H1 (cell line): ENCODE data around the gene CDC42SE2. TPM values are rescaled to one million over a fixed set of nuclear protein-coding genes. Genes with fewer than 3 reads are reported as not detected.

Experiments used
- CTCF ChIA-PET: fragments of 300-600 bp; sonication (Branson Sonifier 250); formaldehyde crosslinking; loops from one replicate; lab custom pipeline; 2021; ENCODE audit not compliant: partially characterized antibody; lab: Charles Lee
- POLR2A ChIA-PET: fragments of 300-600 bp; sonication (Branson Sonifier 250); formaldehyde crosslinking; loops from one replicate; lab custom pipeline; 2021; ENCODE audit warnings: inconsistent platforms; ENCODE audit not compliant: partially characterized antibody; lab: Charles Lee
- DNase-seq, 2 experiments: peaks; one replicate each; pipeline versions ENCODE4 v3.0.0 to v3.0.0-alpha.2; 2010 to 2022; ENCODE audit warnings: low spot score in 2 of 2, low read depth in 1 of 2, mixed read lengths in 1 of 2
- FAIRE-seq: peaks from 2 replicates; lab custom pipeline; 2011; peaks lifted over from hg19 to GRCh38; lab: Jason Lieb, UNC
- H2AFZ ChIP-seq: 2 replicates; pipeline ENCODE4 v1.8.1; 2012; ENCODE audit warnings: low read length, inconsistent platforms
- H2AK5ac ChIP-seq: 2 replicates; pipeline ENCODE4 v1.6.1; 2013; ENCODE audit warnings: low read depth, low read length
- H2BK120ac ChIP-seq: replicated peaks from 2 replicates; pipeline ENCODE3; 2013; ENCODE audit warnings: low read depth, low read length, inconsistent platforms
- H2BK12ac ChIP-seq: 2 replicates; pipeline ENCODE4 v1.6.1; 2013; ENCODE audit warnings: low read depth, low read length
- H2BK15ac ChIP-seq: 2 replicates; pipeline ENCODE4 v1.6.1; 2013; ENCODE audit warnings: low read length
- H2BK20ac ChIP-seq: 2 replicates; pipeline ENCODE4 v1.6.1; 2013; ENCODE audit warnings: low read length
- H2BK5ac ChIP-seq: 2 replicates; pipeline ENCODE4 v1.6.1; 2013; ENCODE audit warnings: low read depth, low read length
- H3K14ac ChIP-seq: 2 replicates; pipeline ENCODE4 v1.6.1; 2013; ENCODE audit warnings: inconsistent platforms; ENCODE audit not compliant: insufficient read length
- H3K18ac ChIP-seq: 2 replicates; pipeline ENCODE4 v1.6.1; 2013; ENCODE audit warnings: low read length; ENCODE audit errors: extremely low read depth
- H3K23ac ChIP-seq: 2 replicates; pipeline ENCODE4 v1.6.1; 2013; ENCODE audit warnings: inconsistent platforms; ENCODE audit not compliant: insufficient read length
- H3K23me2 ChIP-seq: 2 replicates; pipeline ENCODE4 v1.6.1; 2013; ENCODE audit warnings: low read depth, low read length
- H3K27ac ChIP-seq: 2 replicates; pipeline ENCODE4 v1.6.1; 2011; ENCODE audit warnings: low read depth, low read length, inconsistent platforms
- H3K27me3 ChIP-seq, 4 experiments: replicated peaks in 1 of 4; 1 replicate in 1 of 4; 2 replicates in 3 of 4; pipeline versions ENCODE4 v1.6.1 to v1.8.1; 2011 to 2013; ENCODE audit warnings: low read length in 3 of 4, mild to moderate bottlenecking in 3 of 4, inconsistent platforms in 2 of 4, mixed read lengths in 2 of 4, moderate library complexity in 1 of 4; ENCODE audit not compliant: control insufficient read depth in 3 of 4, insufficient read depth in 3 of 4; ENCODE audit errors: extremely low read depth in 1 of 4
- H3K36me3 ChIP-seq, 4 experiments: 2 replicates each; pipeline versions ENCODE4 v1.6.1 to v1.8.1; 2011 to 2013; ENCODE audit warnings: mild to moderate bottlenecking in 4 of 4, low read length in 3 of 4, moderate library complexity in 2 of 4, control low read depth in 1 of 4, inconsistent platforms in 1 of 4; ENCODE audit not compliant: insufficient read depth in 4 of 4, control insufficient read depth in 2 of 4
- H3K4ac ChIP-seq: replicated peaks from 2 replicates; pipeline ENCODE3; 2013; ENCODE audit warnings: low read length, low read depth, mixed read lengths, inconsistent platforms; ENCODE audit not compliant: insufficient read length
- H3K4me1 ChIP-seq, 4 experiments: replicated peaks in 1 of 4; 1 replicate in 1 of 4; 2 replicates in 3 of 4; pipeline versions ENCODE4 v1.6.1 to v1.8.1; 2011 to 2013; ENCODE audit warnings: low read length in 3 of 4, inconsistent platforms in 2 of 4, mixed read lengths in 1 of 4; ENCODE audit not compliant: insufficient read depth in 4 of 4, control insufficient read depth in 3 of 4
- H3K4me2 ChIP-seq, 2 experiments: 2 replicates each; pipeline versions ENCODE4 v1.6.1 to v1.8.1; 2011 to 2013; ENCODE audit warnings: low read depth in 2 of 2, low read length in 2 of 2, control low read depth in 1 of 2, inconsistent platforms in 1 of 2, mild to moderate bottlenecking in 1 of 2; ENCODE audit not compliant: insufficient read depth in 1 of 2
- H3K4me3 ChIP-seq, 4 experiments: fragments of 200-600, 300-600 bp in 1 of 4; sonication (generic), shearing (Covaris generic), sonication (Bioruptor Twin) in 1 of 4; 2 replicates each; pipeline versions ENCODE4 v1.5.1 to v1.8.1; 2011 to 2016; ENCODE audit warnings: low read length in 4 of 4, low read depth in 3 of 4, control low read depth in 2 of 4, inconsistent platforms in 2 of 4, mild to moderate bottlenecking in 2 of 4, mixed read lengths in 1 of 4, moderate library complexity in 1 of 4; ENCODE audit not compliant: insufficient read depth in 2 of 4; ENCODE audit errors: extremely low read depth in 1 of 4
- H3K56ac ChIP-seq: replicated peaks from 2 replicates; pipeline ENCODE3; 2013; ENCODE audit warnings: low read depth, mild to moderate bottlenecking, mixed read lengths, low read length, inconsistent platforms; ENCODE audit not compliant: insufficient read length
- H3K79me1 ChIP-seq: 2 replicates; pipeline ENCODE4 v1.6.1; 2013; ENCODE audit warnings: low read depth, low read length, control low read depth
- H3K79me2 ChIP-seq, 2 experiments: 2 replicates each; pipeline versions ENCODE4 v1.6.1 to v1.8.1; 2012 to 2013; ENCODE audit warnings: low read length in 2 of 2, mild to moderate bottlenecking in 2 of 2, inconsistent platforms in 1 of 2; ENCODE audit not compliant: insufficient read depth in 2 of 2, control insufficient read depth in 1 of 2
- H3K9ac ChIP-seq, 4 experiments: replicated peaks in 1 of 4; 1 replicate in 1 of 4; 2 replicates in 3 of 4; pipeline versions ENCODE4 v1.6.1 to v1.8.1; 2011 to 2013; ENCODE audit warnings: low read depth in 3 of 4, low read length in 3 of 4, control low read depth in 2 of 4, mild to moderate bottlenecking in 2 of 4, moderate library complexity in 2 of 4, inconsistent platforms in 1 of 4; ENCODE audit errors: extremely low read depth in 1 of 4
- H3K9me3 ChIP-seq, 2 experiments: 2 replicates each; pipeline versions ENCODE4 v1.6.1 to v1.8.1; 2012 to 2013; ENCODE audit warnings: mild to moderate bottlenecking in 2 of 2, moderate library complexity in 2 of 2, control low read depth in 1 of 2, inconsistent platforms in 1 of 2, low read depth in 1 of 2, low read length in 1 of 2, mixed read lengths in 1 of 2; ENCODE audit not compliant: insufficient read depth in 2 of 2
- H4K20me1 ChIP-seq, 2 experiments: replicated peaks in 1 of 2; 2 replicates each; pipeline versions ENCODE3 to v1.8.1; 2011 to 2013; ENCODE audit warnings: inconsistent platforms in 2 of 2, low read length in 2 of 2, mild to moderate bottlenecking in 1 of 2; ENCODE audit not compliant: insufficient read depth in 2 of 2, control insufficient read depth in 1 of 2
- H4K5ac ChIP-seq: 2 replicates; pipeline ENCODE4 v1.6.1; 2013; ENCODE audit warnings: low read length, low read depth, mixed read lengths, inconsistent platforms; ENCODE audit not compliant: insufficient read length
- H4K8ac ChIP-seq: 2 replicates; pipeline ENCODE4 v1.8.0; 2013; ENCODE audit warnings: mild to moderate bottlenecking, moderate library complexity, low read length, inconsistent platforms; ENCODE audit not compliant: insufficient read depth; ENCODE audit errors: extremely low read depth
- H4K91ac ChIP-seq: replicated peaks from 2 replicates; pipeline ENCODE3; 2013; ENCODE audit warnings: low read length, mixed read lengths, inconsistent platforms; ENCODE audit not compliant: insufficient read length
- ASH2L ChIP-seq: fragments of 200-600, 300-600 bp; sonication (generic); IDR thresholded peaks from one replicate; pipeline ENCODE4 v1.7.1; 2017; ENCODE audit warnings: low read length
- CBX5 ChIP-seq: fragments of 300-800, 300-1000 bp; sonication (generic); IDR thresholded peaks from 2 replicates; pipeline ENCODE4 v1.7.1; 2016; ENCODE audit warnings: antibody characterized with exemption, low read length, low read depth
- CEBPB ChIP-seq: IDR thresholded peaks from 2 replicates; pipeline ENCODE4 v1.6.1; 2012; ENCODE audit warnings: low read depth, low read length
- GABPA ChIP-seq: IDR thresholded peaks from 2 replicates; pipeline ENCODE4 v1.6.1; 2011; ENCODE audit warnings: mild to moderate bottlenecking, low read length, moderate library complexity, borderline replicate concordance; ENCODE audit not compliant: insufficient read depth
- GTF2F1 ChIP-seq: IDR thresholded peaks from 2 replicates; pipeline ENCODE4 v1.6.1; 2012; ENCODE audit warnings: low read depth, low read length, improper control_type of control experiment, borderline replicate concordance
- NRF1 ChIP-seq: IDR thresholded peaks from 2 replicates; pipeline ENCODE4 v1.6.1; 2011; ENCODE audit warnings: mild to moderate bottlenecking, low read depth, low read length, improper control_type of control experiment
- RNF2 ChIP-seq: fragments of 200-900, 300-1000 bp; sonication (generic); IDR thresholded peaks from 2 replicates; pipeline ENCODE4 v1.7.1; 2016; ENCODE audit warnings: borderline replicate concordance, low read depth, mild to moderate bottlenecking, antibody characterized with exemption, low read length; ENCODE audit not compliant: poor library complexity, severe bottlenecking; ENCODE audit errors: missing control alignments
- SAP30 ChIP-seq: fragments of 300-600 bp; sonication (generic); IDR thresholded peaks from 2 replicates; pipeline ENCODE4 v1.7.1; 2012; ENCODE audit warnings: low read length, moderate library complexity, mild to moderate bottlenecking, inconsistent platforms; ENCODE audit not compliant: insufficient read depth, insufficient replicate concordance
- SUZ12 ChIP-seq: fragments of 200-600 bp; sonication (generic); IDR thresholded peaks from 2 replicates; pipeline ENCODE4 v1.6.1; 2012; ENCODE audit warnings: mild to moderate bottlenecking, inconsistent platforms, low read length, moderate library complexity, mixed read lengths
- TBP ChIP-seq: IDR thresholded peaks from 2 replicates; pipeline ENCODE4 v1.6.1; 2011; ENCODE audit warnings: low read depth, low read length, improper control_type of control experiment
- WGBS, 2 experiments: shearing (Covaris generic) in 1 of 2; methylation state at CpG; one replicate each; pipeline versions ENCODE4 v1.1.6 to v1.1.7; 2013 to 2015; ENCODE audit warnings: low lambda C conversion rate in 2 of 2, mixed read lengths in 2 of 2, inconsistent platforms in 1 of 2, low coverage in 1 of 2, missing lambda C conversion rate in 1 of 2; ENCODE audit not compliant: insufficient replicate concordance in 2 of 2, insufficient coverage in 1 of 2, insufficient read length in 1 of 2; ENCODE audit errors: extremely low coverage in 1 of 2, missing lambda C conversion rate in 1 of 2; 5-methylcytosine and 5-hydroxymethylcytosine counted together
- polyA plus RNA-seq, 7 experiments: library from polyadenylated mRNA; depleted of rRNA in 3 of 7; stranded (reverse) in 5 of 7; unstranded in 2 of 7; fragments of >200 nt in 5 of 7; fragments of 200-250 nt in 2 of 7; gene quantifications; 1 replicate in 5 of 7; 2 replicates in 1 of 7; 4 replicates in 1 of 7; pipeline versions ENCODE4 v1.2.1 to v1.2.3, GENCODE V29; 2011 to 2013; ENCODE audit warnings: missing spikeins in 2 of 7, mixed read lengths in 2 of 7
- total RNA-seq: library from RNA; stranded (reverse); fragmentation: NEBNext Ultra II Directional; extraction: Animal tissue kit (Norgen Biotek cat#: 25700); gene quantifications from 2 replicates; pipeline ENCODE4 v1.2.1, GENCODE V29; 2021

The CDC42SE2 gene
- total and polyA plus RNA-seq, 2 of the 8 experiments (the other 6 are each of a cell fraction or from before 2014, with no cell fraction given): 16.7 to 30.8 TPM

- no peak overlapping the region for H2AFZ ChIP-seq
- FAIRE-seq (no peak), DNase-seq (no peak)
- no peaks in the 10 kb centered on the region for H3K36me3 ChIP-seq
- no peak overlapping the region for H4K5ac ChIP-seq
- H3K4me1 ChIP-seq: no peaks in the 10 kb centered on the region
- H3K27me3 ChIP-seq: no peaks in the 10 kb centered on the region; a peak in 1 of 7 replicates
- H2AK5ac ChIP-seq: no peak overlapping the region
- H2BK5ac ChIP-seq: no peak overlapping the region
- no peak overlapping the region for H3K27ac ChIP-seq
- H3K18ac ChIP-seq: no peak overlapping the region
- H2BK15ac ChIP-seq: no peak overlapping the region
- H4K91ac ChIP-seq: no peak overlapping the region
- H3K79me2 ChIP-seq: no peaks in the 10 kb centered on the region
- ChIA-PET POLR2A (no interaction called here), CTCF (interaction anchor here (0.9 kb wide), 1 partner anchor 161 kb away, joined by 6 read pairs; no protein-coding TSS in a partner anchor)
- no peaks in the 10 kb centered on the region for H3K9me3 ChIP-seq
- H2BK12ac ChIP-seq: no peak overlapping the region
- H3K4me2 ChIP-seq: no peak overlapping the region
- H2BK120ac ChIP-seq: no peak overlapping the region
- H3K4ac ChIP-seq: no peak overlapping the region
- H3K9ac ChIP-seq: no peak overlapping the region
- no peak overlapping the region for H3K14ac ChIP-seq
- H3K23ac ChIP-seq: no peak overlapping the region
- H4K8ac ChIP-seq: no peak overlapping the region
- H3K56ac ChIP-seq: no peak overlapping the region
- H3K4me3 ChIP-seq: no peak overlapping the region
- no peak overlapping the region for H2BK20ac ChIP-seq
- H4K20me1 ChIP-seq: no peaks in the 10 kb centered on the region
- WGBS, 2 experiments: 93% methylated on average over 10 of the region's 10 CpGs; no CpG with 5 or more reads in 1 of the 2 experiments
- no peaks in the 10 kb centered on the region for H3K23me2 ChIP-seq
- no peak for TF ChIP-seq SAP30
- TF ChIP-seq NRF1: no peak
- no peak for TF ChIP-seq GTF2F1
- no peak for TF ChIP-seq GABPA
- TF ChIP-seq TBP: no peak
- no peak for TF ChIP-seq SUZ12
- TF ChIP-seq CBX5: no peak
- no peak for TF ChIP-seq RNF2
- TF ChIP-seq ASH2L: no peak
- no peak for TF ChIP-seq CEBPB
- no peaks in the 10 kb centered on the region for H3K79me1 ChIP-seq
These were observed 42.7 kb upstream of the CDC42SE2 start for GRCh38 chr5:131221008-131221703.
